GM11168 (cell line): Measurements from ENCODE around the gene SH3PXD2A.
"Not testable (repeated sequence)": the region's sequence is repeated elsewhere in the genome, so short reads cannot be mapped to it uniquely, and the experiment has no call there.

Experiments used
- in situ Hi-C: fragments of 300-500 bp; cut with MboI; formaldehyde crosslinking; loops from one replicate; pipeline ENCODE4 v1.12.0; 2022; ENCODE audit warnings: low sequenced_read_pairs; ENCODE audit not compliant: unreplicated experiment

SH3PXD2A gene

GRCh38 chr10:103778358-103779139 lies 76.8 kb downstream of the SH3PXD2A start:
- in situ Hi-C loops = no loop called here

- in situ Hi-C loops = no loop called here
Observed at GRCh38 chr10:103776878-103777591, 78.3 kb downstream of the SH3PXD2A start.

GRCh38 chr10:103775776-103776175 lies 79.6 kb downstream of the SH3PXD2A start:
- in situ Hi-C loops = no loop called here

GRCh38 chr10:103772846-103773245 lies 82.5 kb downstream of the SH3PXD2A start:
- in situ Hi-C loops = not testable (repeated sequence)

- in situ Hi-C loops = no loop called here
Observed at GRCh38 chr10:103772096-103772845, 83.1 kb downstream of the SH3PXD2A start.

GRCh38 chr10:103770139-103770538 lies 85.2 kb downstream of the SH3PXD2A start:
- in situ Hi-C loops = no loop called here

GRCh38 chr10:103769176-103769575 lies 86.2 kb downstream of the SH3PXD2A start:
- in situ Hi-C loops = no loop called here

GRCh38 chr10:103768345-103768744 lies 87.0 kb downstream of the SH3PXD2A start:
- in situ Hi-C loops = no loop called here

GRCh38 chr10:103767756-103768155 lies 87.6 kb downstream of the SH3PXD2A start:
- in situ Hi-C loops = no loop called here

GRCh38 chr10:103766751-103767505 lies 88.4 kb downstream of the SH3PXD2A start:
- in situ Hi-C loops = no loop called here

- in situ Hi-C loops = no loop called here
Observed at GRCh38 chr10:103765981-103766380, 89.4 kb downstream of the SH3PXD2A start.

- in situ Hi-C loops = no loop called here
Observed at GRCh38 chr10:103765168-103765567, 90.2 kb downstream of the SH3PXD2A start.

GRCh38 chr10:103764296-103765088 lies 90.9 kb downstream of the SH3PXD2A start:
- in situ Hi-C loops = no loop called here

- in situ Hi-C loops = no loop called here
Observed at GRCh38 chr10:103763374-103764202, 91.8 kb downstream of the SH3PXD2A start.

- in situ Hi-C loops = no loop called here
Observed at GRCh38 chr10:103762916-103763315, 92.5 kb downstream of the SH3PXD2A start.

- in situ Hi-C loops = no loop called here
Observed at GRCh38 chr10:103762162-103762561, 93.2 kb downstream of the SH3PXD2A start.

GRCh38 chr10:103761075-103761920 lies 94.1 kb downstream of the SH3PXD2A start:
- in situ Hi-C loops = no loop called here

- in situ Hi-C loops = not testable (repeated sequence)
Observed at GRCh38 chr10:103760233-103760632, 95.1 kb downstream of the SH3PXD2A start.
